Measurements from ENCODE around the gene LPCAT1. TPM values are rescaled to one million over a fixed set of nuclear protein-coding genes. Genes with fewer than 3 reads are reported as not detected.

The LPCAT1 gene
- total RNA-seq (ENCODE audit: low replicate concordance): 42.9 and 68.6 TPM in 2 replicates

DNA sequence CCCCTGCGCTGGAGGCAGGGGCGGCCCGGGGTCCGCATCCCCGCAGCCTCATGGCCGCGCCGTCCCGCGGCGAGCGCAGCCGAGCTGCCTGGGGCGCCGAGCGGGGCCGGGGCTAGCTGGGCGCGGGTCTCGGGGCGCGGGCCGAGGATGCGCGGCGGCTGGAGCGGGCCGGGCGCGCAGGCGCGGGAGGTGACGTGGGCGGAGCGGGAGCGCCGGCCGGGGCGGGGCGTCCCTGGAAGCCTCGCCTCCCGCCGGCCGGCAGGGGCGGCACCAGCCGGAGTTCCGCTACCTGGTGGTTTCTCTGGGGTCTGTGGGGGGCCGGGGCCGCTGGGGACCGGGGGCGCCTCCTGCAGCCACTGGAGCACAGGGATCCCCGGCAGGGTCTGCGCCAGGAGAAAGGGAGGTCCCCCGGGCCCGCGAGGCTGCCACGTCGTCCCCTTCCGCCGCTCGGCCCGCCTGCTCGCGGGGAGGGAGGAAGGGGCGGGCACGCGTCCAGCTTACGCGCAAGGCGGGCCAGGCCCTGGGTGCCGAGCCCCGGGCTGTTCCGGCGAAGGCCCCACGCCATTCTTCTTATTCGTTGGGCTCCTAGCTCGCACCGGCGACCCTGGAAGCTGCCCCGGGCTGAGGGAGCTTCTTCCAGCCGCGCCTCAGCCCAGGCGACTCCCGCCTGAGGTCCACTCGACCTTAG is at the start of gene LPCAT1:
LPCAT1 (minus strand) TSS at position 168 of the 688 bp plus-strand sequence; CDS start at position 52, 116 bp downstream.

DNA sequence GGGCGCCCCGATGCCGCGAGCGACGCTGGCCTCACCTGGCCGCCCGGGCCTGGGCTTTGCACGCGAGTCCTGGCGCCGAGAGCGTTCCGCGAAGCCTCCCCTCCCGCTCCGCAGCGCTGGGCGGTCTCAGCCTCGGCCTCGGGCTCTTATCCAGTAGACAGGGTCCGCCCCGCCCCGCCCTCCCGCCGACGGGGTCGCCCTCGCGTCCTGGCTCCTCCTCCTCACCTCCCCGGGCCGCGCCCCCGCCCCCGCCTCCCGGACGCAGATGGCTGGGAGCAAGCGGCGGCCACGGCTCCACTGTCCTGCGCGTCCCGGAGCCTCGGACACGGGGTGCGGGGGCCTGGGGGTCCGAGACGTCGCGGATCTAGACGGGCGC is 78.5 kb downstream of the LPCAT1 start, which contains the start of gene SLC6A3:
SLC6A3 (minus strand) TSS at position 128 of the 376 bp plus-strand sequence. CDS start 2,243 bp downstream, outside the sequence.

Other genes with a start within 250 kb of the LPCAT1 start
- not detected in 2 replicates for gene TERT, start 228.9 kb downstream of the LPCAT1 start, total RNA-seq (ENCODE audit: low replicate concordance)
- 256 and 374 TPM in 2 replicates for gene CLPTM1L, start 178.9 kb downstream of the LPCAT1 start, total RNA-seq (ENCODE audit: low replicate concordance)
- not detected in 2 replicates for gene SLC6A3, start 78.5 kb downstream of the LPCAT1 start, total RNA-seq (ENCODE audit: low replicate concordance)